ENCODE measurements around the gene CHCHD3. TPM values are rescaled to one million over a fixed set of nuclear protein-coding genes. Genes with fewer than 3 reads are reported as not detected.

CHCHD3 gene
- total RNA-seq, 1 donor from 2014 or later, result 38.5 TPM

DNA sequence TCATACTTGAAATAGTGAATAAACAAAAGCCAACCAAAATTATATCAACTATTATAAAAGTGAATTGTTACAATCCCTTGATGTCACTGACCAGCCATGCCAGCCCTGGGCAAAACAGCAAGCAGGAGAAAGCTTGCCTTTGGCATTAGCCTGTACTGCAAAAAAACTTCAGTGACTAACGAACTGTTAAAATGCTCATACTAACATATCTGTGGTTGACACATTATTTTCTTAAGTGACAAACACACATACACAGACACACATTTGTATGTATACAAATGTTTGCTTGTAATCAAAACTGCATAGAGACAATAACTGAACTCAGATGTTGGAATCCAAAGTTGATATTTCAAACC lies 29.5 kb downstream of the CHCHD3 start:
- Histone ChIP-seq H3K27me3 (ENCODE audit: low read depth) (no peaks in the 10 kb centered on the region), H3K4me1 (peaks cover 25% of the 10 kb centered on the region), H3K9me3 (no peaks in the 10 kb centered on the region), H3K27ac (no peak overlapping the region), H3K4me3 (no peak overlapping the region), H3K36me3 (no peaks in the 10 kb centered on the region)
- no peak for DNase-seq
- intact Hi-C loops (cut with DNase I), result no loop called here
- TF ChIP-seq, protein P1, sequence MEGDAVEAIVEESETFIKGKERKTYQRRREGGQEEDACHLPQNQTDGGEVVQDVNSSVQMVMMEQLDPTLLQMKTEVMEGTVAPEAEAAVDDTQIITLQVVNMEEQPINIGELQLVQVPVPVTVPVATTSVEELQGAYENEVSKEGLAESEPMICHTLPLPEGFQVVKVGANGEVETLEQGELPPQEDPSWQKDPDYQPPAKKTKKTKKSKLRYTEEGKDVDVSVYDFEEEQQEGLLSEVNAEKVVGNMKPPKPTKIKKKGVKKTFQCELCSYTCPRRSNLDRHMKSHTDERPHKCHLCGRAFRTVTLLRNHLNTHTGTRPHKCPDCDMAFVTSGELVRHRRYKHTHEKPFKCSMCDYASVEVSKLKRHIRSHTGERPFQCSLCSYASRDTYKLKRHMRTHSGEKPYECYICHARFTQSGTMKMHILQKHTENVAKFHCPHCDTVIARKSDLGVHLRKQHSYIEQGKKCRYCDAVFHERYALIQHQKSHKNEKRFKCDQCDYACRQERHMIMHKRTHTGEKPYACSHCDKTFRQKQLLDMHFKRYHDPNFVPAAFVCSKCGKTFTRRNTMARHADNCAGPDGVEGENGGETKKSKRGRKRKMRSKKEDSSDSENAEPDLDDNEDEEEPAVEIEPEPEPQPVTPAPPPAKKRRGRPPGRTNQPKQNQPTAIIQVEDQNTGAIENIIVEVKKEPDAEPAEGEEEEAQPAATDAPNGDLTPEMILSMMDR (IDR thresholded peaks at IDR 0.05), result no peak
- ATAC-seq, result no peak

DNA sequence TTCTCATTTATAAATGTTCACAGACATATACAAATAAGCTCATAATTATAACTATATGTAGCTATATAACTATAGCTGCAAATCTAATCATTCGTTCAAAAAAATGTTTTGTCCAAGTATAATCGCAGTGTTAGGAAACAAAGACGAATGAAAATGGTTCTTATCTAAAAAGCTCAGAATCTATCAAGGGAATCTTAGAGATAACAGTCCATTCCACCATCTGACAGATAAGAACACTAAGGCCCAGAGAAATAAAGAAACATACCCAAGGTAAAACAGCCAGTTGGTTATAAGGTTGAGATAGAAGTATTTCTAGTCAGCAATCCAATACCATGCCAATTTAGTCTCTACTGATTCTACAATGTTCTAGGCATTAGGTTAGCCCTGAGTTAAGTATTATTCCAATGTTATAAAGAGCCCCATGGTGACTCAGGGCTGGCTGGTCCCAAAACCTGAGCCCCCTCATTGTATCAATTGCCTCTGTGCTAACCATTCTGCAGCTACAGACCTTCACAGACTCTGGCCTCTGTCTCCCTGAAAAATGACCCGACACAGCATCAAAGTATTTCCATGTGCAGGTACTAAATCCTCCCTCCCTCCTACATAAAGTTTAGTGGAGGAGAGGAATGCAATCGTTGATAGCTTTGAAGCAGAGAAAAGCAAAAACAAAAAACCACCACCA lies 30.0 kb downstream of the CHCHD3 start:
- H3K27ac ChIP-seq, result no peak overlapping the region
- TF ChIP-seq, protein P1 (IDR thresholded peaks at IDR 0.05), result no peak
- no peaks in the 10 kb centered on the region for H3K27me3 ChIP-seq (ENCODE audit: low read depth)
- DNase-seq (no peak), ATAC-seq (no peak)
- H3K36me3 ChIP-seq, result no peaks in the 10 kb centered on the region
- H3K4me3 ChIP-seq, result no peak overlapping the region
- peaks cover 25% of the 10 kb centered on the region for H3K4me1 ChIP-seq
- intact Hi-C loops (cut with DNase I), result no loop called here
- H3K9me3 ChIP-seq, result no peaks in the 10 kb centered on the region

DNA sequence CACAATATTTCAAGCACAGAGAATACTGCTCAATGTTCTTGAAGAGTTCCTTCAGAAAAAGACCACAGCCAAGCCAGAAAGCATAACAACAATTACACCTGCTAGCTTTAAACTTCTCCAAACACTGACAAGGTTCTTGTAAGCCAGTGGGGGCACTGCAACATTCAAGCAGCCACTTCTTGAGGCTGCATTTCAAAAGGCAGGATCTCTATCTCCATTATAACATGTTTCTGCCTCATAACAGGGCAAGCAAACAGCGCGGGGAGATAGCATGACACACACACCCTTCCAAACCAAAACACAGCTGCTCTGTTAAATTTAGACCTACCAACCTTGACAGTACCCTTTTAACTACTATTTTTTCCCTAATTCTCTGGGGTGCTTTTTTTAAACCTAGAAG lies 30.8 kb downstream of the CHCHD3 start:
- DNase-seq (no peak), ATAC-seq (no peak)
- Histone ChIP-seq H3K27me3 (ENCODE audit: low read depth) (no peaks in the 10 kb centered on the region), H3K4me1 (peaks cover 25% of the 10 kb centered on the region), H3K36me3 (no peaks in the 10 kb centered on the region), H3K9me3 (no peaks in the 10 kb centered on the region), H3K27ac (no peak overlapping the region), H3K4me3 (no peak overlapping the region)
- TF ChIP-seq, protein P1 (IDR thresholded peaks at IDR 0.05), result peak; percentile 28
- intact Hi-C loops (cut with DNase I), result no loop called here

DNA sequence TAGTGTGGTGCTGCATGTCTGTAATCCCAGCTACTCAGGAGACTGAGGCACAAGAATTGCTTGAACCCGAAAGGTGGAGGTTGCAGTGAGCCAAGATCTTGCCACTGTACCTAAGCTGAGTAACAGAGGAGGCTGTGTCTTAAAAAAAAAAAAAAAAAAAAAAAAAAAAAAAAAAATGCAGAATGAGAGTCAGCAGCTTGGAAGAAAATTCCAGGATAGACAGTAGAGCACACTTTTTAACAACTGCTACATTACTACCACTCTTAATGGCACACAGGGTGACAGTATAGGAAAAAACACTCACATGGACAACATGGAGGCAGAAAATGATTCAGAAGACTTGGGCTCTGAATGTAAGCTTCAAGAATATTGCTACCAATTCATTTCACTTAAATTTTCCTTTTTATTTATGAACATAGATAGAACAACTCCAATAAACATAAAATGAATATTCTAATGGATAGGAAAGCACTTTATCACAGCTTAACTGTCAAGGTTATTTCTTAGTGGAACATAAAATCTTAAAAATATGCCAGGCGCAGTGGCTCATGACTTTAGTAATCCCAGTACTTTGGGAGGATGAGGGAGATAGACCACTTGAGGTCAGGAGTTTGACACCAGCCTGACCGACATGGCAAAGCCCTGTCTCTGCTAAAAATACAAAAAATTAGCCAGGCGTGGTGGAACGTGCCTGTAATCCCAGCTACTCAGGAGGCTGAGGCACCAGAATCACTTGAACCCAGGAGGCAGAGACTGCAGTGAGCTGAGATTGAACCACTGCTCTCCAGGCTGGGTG lies 31.5 kb downstream of the CHCHD3 start:
- peaks cover 25% of the 10 kb centered on the region for H3K4me1 ChIP-seq
- intact Hi-C loops (cut with DNase I), result no loop called here
- DNase-seq (no peak), ATAC-seq (no peak)
- TF ChIP-seq, protein P1 (IDR thresholded peaks at IDR 0.05), result no peak
- H3K36me3 ChIP-seq, result no peaks in the 10 kb centered on the region
- H3K4me3 ChIP-seq, result no peak overlapping the region
- no peaks in the 10 kb centered on the region for H3K9me3 ChIP-seq
- H3K27ac ChIP-seq, result no peak overlapping the region
- H3K27me3 ChIP-seq (ENCODE audit: low read depth), result no peaks in the 10 kb centered on the region

DNA sequence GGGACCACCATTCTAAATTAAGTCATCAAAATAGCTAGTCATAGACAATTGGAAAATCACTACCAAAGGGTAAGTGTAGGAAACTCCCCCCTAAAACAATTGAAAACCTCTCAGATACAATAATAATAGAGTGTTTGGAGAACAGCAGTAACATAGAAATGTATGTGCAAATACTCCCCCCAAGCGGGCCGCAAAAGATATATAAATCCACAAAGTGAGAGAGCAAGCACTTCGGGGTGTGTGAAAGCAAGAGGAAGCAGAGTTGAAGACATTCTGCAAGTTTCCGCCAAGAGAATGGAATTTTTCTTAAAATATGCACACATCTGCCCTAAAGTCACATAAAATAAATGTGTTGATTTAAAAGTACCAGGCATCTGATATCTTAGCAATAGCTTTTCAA lies 33.3 kb downstream of the CHCHD3 start:
- Histone ChIP-seq H3K4me3 (no peak overlapping the region), H3K36me3 (no peaks in the 10 kb centered on the region), H3K27me3 (ENCODE audit: low read depth) (no peaks in the 10 kb centered on the region), H3K9me3 (no peaks in the 10 kb centered on the region), H3K27ac (no peak overlapping the region), H3K4me1 (peaks cover 21% of the 10 kb centered on the region)
- intact Hi-C loops (cut with DNase I), result no loop called here
- no peak for ATAC-seq
- no peak for DNase-seq
- TF ChIP-seq, protein P1 (IDR thresholded peaks at IDR 0.05), result no peak

All from lower lobe of right lung (tissue), 2 donors.